IPS-20b (cell line): Measurements from ENCODE around the gene CDH3.
A peak's percentile ranks its signal among the peaks of the same experiment; 100 is the strongest.

Experiments
- H3K27ac ChIP-seq: one replicate; pipeline ENCODE4 v1.5.1; 2013; ENCODE audit warnings: low read length
- H3K27me3 ChIP-seq: 2 replicates; pipeline ENCODE4 v1.6.1; 2013; ENCODE audit warnings: mild to moderate bottlenecking, low read length, inconsistent platforms; ENCODE audit not compliant: insufficient read depth
- H3K36me3 ChIP-seq: 2 replicates; pipeline ENCODE4 v1.6.1; 2013; ENCODE audit warnings: low read depth, mild to moderate bottlenecking, inconsistent platforms, low read length, moderate library complexity; ENCODE audit not compliant: insufficient read depth
- H3K4me1 ChIP-seq: 2 replicates; pipeline ENCODE4 v1.6.1; 2013; ENCODE audit warnings: mild to moderate bottlenecking, control low read depth, inconsistent platforms, low read length, moderate library complexity; ENCODE audit not compliant: insufficient read depth
- H3K4me3 ChIP-seq: 2 replicates; pipeline ENCODE4 v1.5.1; 2013; ENCODE audit warnings: mild to moderate bottlenecking, low read length, inconsistent platforms
- H3K9ac ChIP-seq: 2 replicates; pipeline ENCODE4 v1.6.1; 2013; ENCODE audit warnings: low read depth, mild to moderate bottlenecking, inconsistent platforms, low read length, moderate library complexity
- H3K9me3 ChIP-seq: 2 replicates; pipeline ENCODE4 v1.6.1; 2013; ENCODE audit warnings: mild to moderate bottlenecking, low read depth, low read length, inconsistent platforms; ENCODE audit not compliant: insufficient read depth

Gene CDH3

GRCh38 chr16:68744744-68745280, 99.7 kb downstream of the CDH3 start:
- Histone ChIP-seq H3K36me3 (peaks cover 28% of the 10 kb centered on the region), H3K9ac (peak overlapping the region; percentile 49; the same call in 1 of the 2 replicates), H3K27ac (no peak overlapping the region), H3K4me1 (peaks cover 35% of the 10 kb centered on the region), H3K27me3 (no peaks in the 10 kb centered on the region), H3K4me3 (peak overlapping the region; percentile 44), H3K9me3 (no peaks in the 10 kb centered on the region)

- no peaks in the 10 kb centered on the region for H3K27me3 ChIP-seq
- H3K9me3 ChIP-seq, result no peaks in the 10 kb centered on the region
- peaks cover 21% of the 10 kb centered on the region for H3K36me3 ChIP-seq
- peaks cover 28% of the 10 kb centered on the region for H3K4me1 ChIP-seq
- no peak overlapping the region for H3K4me3 ChIP-seq
- no peak overlapping the region for H3K9ac ChIP-seq
- H3K27ac ChIP-seq, result no peak overlapping the region
Observed at GRCh38 chr16:68746951-68747350, 101.8 kb downstream of the CDH3 start.

- Histone ChIP-seq H3K4me1 (peaks cover 14% of the 10 kb centered on the region), H3K27ac (no peak overlapping the region), H3K9me3 (no peaks in the 10 kb centered on the region), H3K9ac (no peak overlapping the region), H3K36me3 (peaks cover 27% of the 10 kb centered on the region), H3K27me3 (no peaks in the 10 kb centered on the region), H3K4me3 (no peak overlapping the region)
Observed at GRCh38 chr16:68749432-68749831, 104.3 kb downstream of the CDH3 start.
